HG03097 (cell line): ENCODE measurements around the gene COX15.
A peak's percentile ranks its signal among the peaks of the same experiment; 100 is the strongest.
"Not testable (repeated sequence)": the region's sequence is repeated elsewhere in the genome, so short reads cannot be mapped to it uniquely, and the experiment has no call there.

Source experiments
- ATAC-seq: cut with Tn5 transposase; IDR thresholded peaks from one replicate; pipeline ENCODE4 v1.9.1; 2021; ENCODE audit not compliant: unreplicated experiment, low FRiP score

The COX15 gene

GRCh38 chr10:99742254-99742653, 10.3 kb upstream of the COX15 start:
- no peak for ATAC-seq

- ATAC-seq: no peak
Measured at GRCh38 chr10:99740933-99741559, 9.1 kb upstream of the COX15 start.

GRCh38 chr10:99740260-99740659, 8.3 kb upstream of the COX15 start:
- no peak for ATAC-seq

GRCh38 chr10:99734111-99734510, 2.2 kb upstream of the COX15 start:
- not testable (repeated sequence) for ATAC-seq

- no peak for ATAC-seq
Measured at GRCh38 chr10:99733366-99733765, 1.4 kb upstream of the COX15 start.

GRCh38 chr10:99731306-99732032, 458 bp downstream of the COX15 start:
- no peak for ATAC-seq

GRCh38 chr10:99730026-99730425, 1.9 kb downstream of the COX15 start:
- ATAC-seq: no peak

GRCh38 chr10:99720387-99720786, 11.5 kb downstream of the COX15 start:
- no peak for ATAC-seq

GRCh38 chr10:99714446-99714845, 17.5 kb downstream of the COX15 start:
- ATAC-seq: no peak

- no peak for ATAC-seq
Measured at GRCh38 chr10:99711129-99711719, 20.7 kb downstream of the COX15 start.

GRCh38 chr10:99709480-99710229, 22.3 kb downstream of the COX15 start:
- peak; percentile 66 for ATAC-seq

GRCh38 chr10:99708428-99709012, 23.4 kb downstream of the COX15 start:
- no peak for ATAC-seq

- no peak for ATAC-seq
Measured at GRCh38 chr10:99700649-99701048, 31.3 kb downstream of the COX15 start.

GRCh38 chr10:99698504-99699080, 33.3 kb downstream of the COX15 start:
- no peak for ATAC-seq

- no peak for ATAC-seq
Measured at GRCh38 chr10:99695761-99696160, 36.2 kb downstream of the COX15 start.

- ATAC-seq: no peak
Measured at GRCh38 chr10:99693933-99694583, 37.9 kb downstream of the COX15 start.

- no peak for ATAC-seq
Measured at GRCh38 chr10:99689461-99689860, 42.5 kb downstream of the COX15 start.

GRCh38 chr10:99685597-99685967, 46.3 kb downstream of the COX15 start:
- ATAC-seq: peak; percentile 85

- no peak for ATAC-seq
Measured at GRCh38 chr10:99682752-99683151, 49.2 kb downstream of the COX15 start.
